ENCODE data around the gene TBATA. TPM values are rescaled to one million over a fixed set of nuclear protein-coding genes. Genes with fewer than 3 reads are reported as not detected.

Gene TBATA
- polyA plus RNA-seq, 1 donor (not counting 4 experiments of a cell fraction or from before 2014, with no cell fraction given) = not detected

- no peaks in the 10 kb centered on the region for H3K4me1 ChIP-seq (ENCODE audit: control insufficient read depth, extremely low read depth, insufficient read depth, low read length)
- H3K36me3 ChIP-seq (ENCODE audit: control insufficient read depth in 2 of 2, extremely low read depth in 1 of 2, insufficient read depth in 2 of 2, low read length in 2 of 2) = no peaks in the 10 kb centered on the region
- H3K4me2 ChIP-seq (ENCODE audit: control insufficient read depth, extremely low read depth, insufficient read depth, low read depth, low read length) = no peak overlapping the region
- DNase-seq (ENCODE audit: low read depth, low spot score) = no peak
- no peak for TF ChIP-seq CTCF (optimal IDR thresholded peaks at IDR 0.05 in 1 of 3, IDR thresholded peaks at IDR 0.05 in 1 of 3, conservative IDR thresholded peaks at IDR 0.05 in 1 of 3; ENCODE audit: extremely low read depth in 1 of 3, insufficient read depth in 2 of 3, low read length in 3 of 3)
- no peak for TF ChIP-seq EZH2 (IDR thresholded peaks at IDR 0.05; ENCODE audit: low read length)
- H3K4me3 ChIP-seq (ENCODE audit: control insufficient read depth in 2 of 3, extremely low read depth in 1 of 3, insufficient read depth in 2 of 3, low read depth in 1 of 3, low read length in 3 of 3) = no peak overlapping the region
- no peak overlapping the region for H3K27ac ChIP-seq (ENCODE audit: control insufficient read depth, insufficient read depth, low read length)
- no peak for FAIRE-seq
- H3K9me3 ChIP-seq (ENCODE audit: control insufficient read depth, low read depth, low read length) = no peaks in the 10 kb centered on the region
- H3K9me1 ChIP-seq (ENCODE audit: control insufficient read depth, extremely low read depth, insufficient read depth, low read length) = no peaks in the 10 kb centered on the region
- H3K27me3 ChIP-seq (ENCODE audit: control insufficient read depth, extremely low read depth, insufficient read depth, low read length) = peaks cover 2% of the 10 kb centered on the region
- dilution Hi-C loops (cut with MboI; ENCODE audit: extremely low pct_ligation_motif_present, low sequenced_read_pairs) = no loop called here
- no peaks in the 10 kb centered on the region for H4K20me1 ChIP-seq (ENCODE audit: control insufficient read depth, extremely low read depth, insufficient read depth, low read length)
- H3K79me2 ChIP-seq (ENCODE audit: control insufficient read depth, insufficient read depth, low read length) = no peaks in the 10 kb centered on the region
- H3K9ac ChIP-seq (ENCODE audit: control insufficient read depth, extremely low read depth, insufficient read depth, low read length) = no peak overlapping the region
- no peak overlapping the region for H2AFZ ChIP-seq (ENCODE audit: control insufficient read depth, low read length)
Measured at GRCh38 chr10:70752571-70752970, 32.6 kb downstream of the TBATA start.

- dilution Hi-C loops (cut with MboI; ENCODE audit: extremely low pct_ligation_motif_present, low sequenced_read_pairs) = no loop called here
- Histone ChIP-seq H3K27ac (ENCODE audit: control insufficient read depth, insufficient read depth, low read length) (no peak overlapping the region), H3K79me2 (ENCODE audit: control insufficient read depth, insufficient read depth, low read length) (no peaks in the 10 kb centered on the region), H3K4me3 (ENCODE audit: control insufficient read depth in 2 of 3, extremely low read depth in 1 of 3, insufficient read depth in 2 of 3, low read depth in 1 of 3, low read length in 3 of 3) (no peak overlapping the region), H3K4me1 (ENCODE audit: control insufficient read depth, extremely low read depth, insufficient read depth, low read length) (no peaks in the 10 kb centered on the region), H3K27me3 (ENCODE audit: control insufficient read depth, extremely low read depth, insufficient read depth, low read length) (peaks cover 2% of the 10 kb centered on the region), H3K4me2 (ENCODE audit: control insufficient read depth, extremely low read depth, insufficient read depth, low read depth, low read length) (no peak overlapping the region), H2AFZ (ENCODE audit: control insufficient read depth, low read length) (no peak overlapping the region), H3K9me1 (ENCODE audit: control insufficient read depth, extremely low read depth, insufficient read depth, low read length) (no peaks in the 10 kb centered on the region), H3K9ac (ENCODE audit: control insufficient read depth, extremely low read depth, insufficient read depth, low read length) (no peak overlapping the region), H3K9me3 (ENCODE audit: control insufficient read depth, low read depth, low read length) (no peaks in the 10 kb centered on the region), H4K20me1 (ENCODE audit: control insufficient read depth, extremely low read depth, insufficient read depth, low read length) (peaks cover 1% of the 10 kb centered on the region), H3K36me3 (ENCODE audit: control insufficient read depth in 2 of 2, extremely low read depth in 1 of 2, insufficient read depth in 2 of 2, low read length in 2 of 2) (no peaks in the 10 kb centered on the region)
- DNase-seq (ENCODE audit: low read depth, low spot score) = no peak
- FAIRE-seq = no peak
- TF ChIP-seq CTCF (optimal IDR thresholded peaks at IDR 0.05 in 1 of 3, IDR thresholded peaks at IDR 0.05 in 1 of 3, conservative IDR thresholded peaks at IDR 0.05 in 1 of 3; ENCODE audit: extremely low read depth in 1 of 3, insufficient read depth in 2 of 3, low read length in 3 of 3) = no peak
- no peak for TF ChIP-seq EZH2 (IDR thresholded peaks at IDR 0.05; ENCODE audit: low read length)
Measured at GRCh38 chr10:70751991-70752390, 33.2 kb downstream of the TBATA start.
